GM19463 (cell line): ENCODE measurements around the gene TLCD3B.

Source experiments
- ATAC-seq: cut with Tn5 transposase; IDR thresholded peaks from one replicate; pipeline ENCODE4 v1.9.1; 2021; ENCODE audit warnings: mild to moderate bottlenecking, moderate library complexity; ENCODE audit not compliant: unreplicated experiment

The TLCD3B gene

DNA sequence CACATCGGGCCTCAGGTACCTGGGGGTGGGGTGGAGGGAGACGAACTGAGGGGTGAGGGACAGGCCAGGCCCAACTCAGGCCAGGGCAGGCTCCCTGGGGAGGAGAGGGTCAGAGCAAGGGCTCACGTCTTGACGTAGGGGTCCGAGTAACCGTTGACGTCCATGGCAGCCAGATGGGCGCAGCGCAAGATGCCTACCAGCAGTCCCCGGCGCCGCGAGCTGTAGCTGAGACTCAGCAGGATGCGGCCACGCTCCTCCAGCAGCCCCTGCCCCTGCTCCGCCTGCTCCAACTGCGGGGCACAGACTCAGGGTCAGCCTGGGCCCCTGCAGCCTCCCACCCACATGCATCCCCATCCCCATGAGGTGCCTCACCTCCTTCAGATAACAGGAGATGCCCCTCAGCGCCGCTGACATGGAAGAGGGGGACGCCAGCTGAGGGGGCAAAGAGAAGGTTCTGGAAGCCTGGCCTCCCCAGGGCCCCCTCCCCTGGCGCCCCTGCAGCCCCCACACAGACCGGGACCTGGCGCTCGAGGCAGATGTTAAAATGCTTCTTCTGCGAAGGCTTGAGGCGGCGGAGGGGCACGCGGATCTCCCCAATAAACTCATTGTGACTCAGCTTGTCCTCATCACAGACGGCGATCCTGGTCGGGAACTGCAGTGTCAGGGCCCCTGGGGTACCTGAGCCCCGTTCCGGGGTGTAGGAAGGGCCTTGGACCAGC is 24.3 kb downstream of the TLCD3B start:
- no peak for ATAC-seq

DNA sequence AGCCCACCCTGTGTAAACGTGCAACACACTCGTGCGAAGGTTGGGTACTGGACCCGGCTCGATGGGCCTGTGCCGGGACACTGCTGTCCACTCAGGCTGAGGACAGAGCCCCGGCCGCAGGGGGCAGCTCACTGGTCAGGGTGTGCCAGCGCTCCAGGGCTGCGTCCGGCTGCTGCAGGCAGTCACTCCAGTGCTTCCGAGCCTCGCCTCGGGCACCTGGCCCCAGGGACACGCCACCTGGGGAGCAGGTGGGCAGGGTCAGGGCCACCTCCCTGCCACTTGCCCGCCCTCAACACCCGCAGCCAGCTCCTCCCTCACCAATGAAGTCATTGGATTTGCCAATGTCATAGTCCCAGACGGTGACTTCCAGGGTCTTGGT is 25.0 kb downstream of the TLCD3B start:
- no peak for ATAC-seq

GRCh38 chr16:30005341-30006094 is 25.6 kb downstream of the TLCD3B start:
- no peak for ATAC-seq

DNA sequence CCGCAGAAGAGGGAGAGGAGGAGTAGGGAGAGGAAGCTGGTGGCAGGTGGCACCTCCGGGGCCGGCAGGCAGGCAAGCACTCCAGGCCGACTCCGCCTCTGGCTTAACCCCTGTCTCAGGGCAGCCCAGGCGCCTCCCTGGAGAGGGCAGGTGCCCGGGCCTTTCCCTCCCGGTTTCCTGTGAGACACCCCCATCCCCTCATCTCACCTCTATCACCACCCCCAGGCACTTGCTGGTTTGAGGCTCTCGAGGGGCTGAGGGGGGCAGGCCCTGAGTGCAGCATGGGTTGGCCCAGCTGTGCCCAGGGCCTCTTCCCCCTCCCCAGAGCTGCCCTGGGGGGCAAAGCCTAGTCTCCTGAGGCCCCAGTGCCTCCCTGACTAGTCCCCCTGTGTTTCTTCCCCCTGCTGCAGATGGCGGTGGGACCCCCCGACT is 26.2 kb downstream of the TLCD3B start:
- ATAC-seq, result no peak

DNA sequence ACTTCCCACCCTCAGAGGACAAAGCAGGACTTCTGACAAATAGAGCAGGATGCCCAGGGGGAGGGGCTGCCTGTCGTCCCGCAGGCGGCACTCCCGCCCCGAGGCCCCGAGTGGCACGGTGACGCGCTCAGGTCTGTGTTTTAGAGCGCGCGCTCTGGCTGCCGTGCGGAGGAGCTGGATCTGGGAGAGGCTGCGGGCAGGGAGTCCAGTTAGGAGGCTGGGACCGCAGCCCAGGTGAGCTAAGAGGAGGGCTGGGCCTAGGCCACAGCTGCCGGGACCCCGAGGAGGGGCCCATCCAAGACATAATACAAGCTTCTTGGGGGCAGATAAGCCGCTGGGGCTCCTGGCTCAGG is 26.7 kb downstream of the TLCD3B start:
- no peak for ATAC-seq

- ATAC-seq, result no peak
Observed at GRCh38 chr16:30003670-30004423, 27.2 kb downstream of the TLCD3B start.

DNA sequence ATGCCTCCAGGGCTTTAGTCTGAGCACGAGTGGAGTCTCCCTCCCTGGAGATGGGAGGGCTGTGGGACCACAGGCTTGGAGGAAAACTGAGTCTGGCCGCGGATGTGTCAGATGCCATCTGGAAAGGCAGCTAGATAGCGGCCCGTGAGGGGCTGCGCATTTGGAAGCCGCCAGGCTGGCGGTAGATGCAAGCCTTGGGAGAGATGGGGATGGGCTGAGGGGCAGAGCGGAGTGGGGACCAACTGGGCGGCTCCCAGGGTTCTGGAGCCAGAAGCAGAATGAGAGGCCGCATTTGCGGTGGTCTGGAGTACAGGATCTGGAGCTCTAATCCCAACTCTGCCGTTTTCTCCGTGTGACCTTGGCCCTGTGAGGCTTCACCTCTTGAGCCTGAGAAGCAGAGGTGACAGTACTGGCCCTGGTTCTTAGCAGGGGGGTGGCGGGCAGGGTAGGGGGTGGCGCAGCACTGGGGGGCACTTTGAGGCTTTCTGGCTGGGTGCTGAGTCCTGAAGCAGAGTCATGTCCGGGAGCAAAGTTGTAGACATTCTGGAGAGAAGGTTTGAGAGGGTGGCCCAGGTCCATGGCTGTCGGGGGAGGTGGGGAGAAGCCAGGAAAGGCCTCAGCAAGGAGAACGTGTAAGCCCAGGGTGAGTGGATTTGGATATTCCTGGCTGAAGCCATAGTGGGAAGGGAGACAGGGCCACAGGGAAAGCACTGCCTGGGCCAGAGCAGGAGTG is 28.3 kb downstream of the TLCD3B start:
- ATAC-seq, result no peak

DNA sequence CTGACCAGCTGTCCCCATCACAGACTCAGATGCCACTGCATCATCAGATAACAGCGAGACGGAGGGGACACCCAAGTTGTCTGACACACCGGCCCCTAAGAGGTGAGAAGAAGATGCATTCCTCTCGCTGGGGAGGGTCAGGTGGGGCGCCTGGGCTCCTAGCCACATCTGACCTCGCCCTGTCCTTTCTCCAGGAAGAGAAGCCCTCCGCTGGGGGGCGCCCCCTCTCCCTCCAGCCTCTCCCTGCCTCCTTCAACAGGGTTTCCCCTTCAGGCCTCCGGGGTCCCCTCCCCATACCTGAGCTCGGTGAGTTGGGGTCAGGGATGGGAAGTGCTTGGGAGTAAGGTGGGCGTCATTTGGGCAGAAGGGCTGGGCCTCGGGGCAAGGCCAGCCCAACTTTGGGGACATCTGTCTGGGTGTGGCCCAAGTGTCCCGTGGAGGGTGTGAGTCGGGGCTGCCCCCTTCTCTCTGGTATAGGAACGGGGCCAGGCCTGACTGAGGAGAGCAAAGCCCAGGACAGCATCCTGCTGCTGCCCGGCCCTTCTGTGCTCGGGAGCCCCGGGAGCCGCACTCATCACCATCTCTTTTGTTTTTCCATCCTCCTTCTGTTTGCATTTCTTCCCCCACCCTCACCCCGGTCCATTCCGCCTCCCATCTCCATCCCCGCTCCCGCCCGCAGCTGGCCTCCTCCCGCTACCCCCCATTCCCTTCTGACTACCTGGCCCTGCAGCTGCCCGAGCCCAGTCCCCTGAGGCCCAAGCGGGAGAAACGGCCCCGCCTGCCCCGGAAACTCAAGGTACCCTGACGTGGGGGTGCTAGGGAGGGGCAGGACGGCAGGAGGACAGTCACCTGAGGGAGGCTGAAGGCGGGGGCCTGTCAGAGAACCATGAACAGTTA is 30.1 kb downstream of the TLCD3B start:
- no peak for ATAC-seq

GRCh38 chr16:29999605-30000004 is 31.5 kb downstream of the TLCD3B start:
- ATAC-seq, result no peak

DNA sequence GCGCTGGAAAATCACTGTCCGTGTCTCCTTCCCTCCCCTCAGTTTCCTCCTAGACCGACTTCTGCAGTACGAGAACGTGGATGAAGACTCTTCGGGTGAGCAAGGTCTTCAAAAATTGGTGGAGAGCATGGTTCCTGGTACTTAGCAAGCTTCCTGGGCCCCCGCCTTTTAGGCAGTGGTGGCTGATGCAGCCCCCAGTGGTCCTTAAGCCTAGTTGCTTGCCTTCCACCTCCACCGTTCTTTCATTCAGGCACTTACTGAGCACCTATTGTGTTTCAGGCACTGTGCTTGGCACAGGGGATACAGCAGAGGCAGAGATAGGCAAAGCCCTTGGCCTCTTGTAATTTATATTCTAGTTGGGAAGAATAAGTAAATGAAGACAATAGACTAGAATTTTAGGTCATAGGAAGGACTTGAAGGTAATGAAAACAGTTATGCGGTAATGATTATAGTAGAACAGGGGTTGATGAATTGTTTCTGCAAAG is 34.3 kb downstream of the TLCD3B start:
- ATAC-seq, result no peak

DNA sequence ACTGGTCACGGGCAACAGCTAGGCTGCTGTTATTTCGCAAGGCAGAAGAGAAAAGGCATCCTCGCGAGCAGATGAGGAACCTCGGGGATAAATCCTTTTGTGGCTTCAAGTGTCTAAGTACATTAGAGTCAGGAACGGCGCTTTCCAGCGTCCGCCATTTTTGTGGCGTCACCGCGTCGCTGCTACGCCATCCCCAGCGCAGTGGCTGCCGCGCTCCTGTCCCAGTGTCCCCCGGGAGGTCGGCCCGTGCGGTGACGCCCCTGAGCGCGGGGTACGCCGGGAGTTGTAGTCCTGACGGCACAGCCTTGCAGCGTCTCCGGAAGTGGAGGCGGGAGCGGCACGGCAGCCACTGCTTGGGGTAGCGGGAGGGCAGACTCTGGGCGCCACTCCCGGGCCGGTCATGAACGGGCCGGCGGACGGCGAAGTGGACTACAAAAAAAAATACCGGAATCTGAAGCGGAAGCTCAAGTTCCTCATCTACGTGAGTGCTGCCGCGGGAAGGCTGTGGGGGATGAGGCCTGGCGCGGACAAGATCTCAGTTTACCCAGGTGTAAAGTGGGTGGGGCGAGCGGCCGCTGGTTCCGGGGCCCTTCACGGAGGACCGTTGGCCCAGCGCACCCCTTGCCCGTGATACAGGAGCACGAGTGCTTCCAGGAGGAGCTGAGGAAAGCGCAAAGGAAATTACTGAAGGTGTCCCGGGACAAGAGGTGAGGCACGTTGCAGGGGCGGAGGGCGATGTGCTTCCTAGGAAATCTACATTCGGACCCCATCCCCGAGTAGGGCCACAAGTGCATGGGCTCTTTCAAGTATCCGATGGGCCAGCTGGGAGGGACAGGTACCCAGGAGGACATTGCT is 34.9 kb downstream of the TLCD3B start, which contains the start of gene INO80E:
INO80E (plus strand) TSS at position 331 of the 855 bp plus-strand sequence; CDS start at position 401, 70 bp downstream.
- ATAC-seq, result peak; percentile 94

DNA sequence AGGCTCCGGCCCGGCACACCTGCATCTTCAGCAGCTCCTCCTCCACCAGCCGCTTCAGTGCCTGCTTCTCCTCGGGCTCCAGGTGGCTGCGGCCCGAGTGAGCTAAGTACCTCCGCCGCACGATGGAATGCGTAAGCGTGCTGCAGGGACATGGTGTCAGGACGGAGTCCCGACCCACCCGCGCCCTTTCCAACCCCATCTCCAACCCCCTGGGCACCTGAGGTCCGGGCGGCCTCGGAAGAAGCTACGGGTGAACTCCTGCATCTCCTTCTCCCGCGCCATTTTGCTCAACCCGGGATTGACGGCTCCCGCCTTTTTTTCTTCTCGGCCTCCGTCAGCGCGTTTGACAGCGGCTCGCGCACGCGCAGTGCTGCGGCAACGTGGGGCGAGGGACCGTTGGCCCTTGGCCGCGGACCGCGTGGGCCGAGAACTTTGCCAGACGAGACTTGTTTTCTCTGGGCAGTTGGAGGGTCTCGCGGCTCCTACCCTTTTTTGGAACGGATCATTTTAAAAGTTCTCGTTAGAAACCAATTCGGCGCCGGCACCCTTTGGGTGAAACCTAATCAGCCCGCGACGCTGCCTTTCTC is 35.7 kb downstream of the TLCD3B start, which contains the start of gene HIRIP3:
HIRIP3 (minus strand) TSS at position 294 of the 587 bp plus-strand sequence; CDS start at position 282, 12 bp downstream.
- peak; percentile 37 for ATAC-seq

DNA sequence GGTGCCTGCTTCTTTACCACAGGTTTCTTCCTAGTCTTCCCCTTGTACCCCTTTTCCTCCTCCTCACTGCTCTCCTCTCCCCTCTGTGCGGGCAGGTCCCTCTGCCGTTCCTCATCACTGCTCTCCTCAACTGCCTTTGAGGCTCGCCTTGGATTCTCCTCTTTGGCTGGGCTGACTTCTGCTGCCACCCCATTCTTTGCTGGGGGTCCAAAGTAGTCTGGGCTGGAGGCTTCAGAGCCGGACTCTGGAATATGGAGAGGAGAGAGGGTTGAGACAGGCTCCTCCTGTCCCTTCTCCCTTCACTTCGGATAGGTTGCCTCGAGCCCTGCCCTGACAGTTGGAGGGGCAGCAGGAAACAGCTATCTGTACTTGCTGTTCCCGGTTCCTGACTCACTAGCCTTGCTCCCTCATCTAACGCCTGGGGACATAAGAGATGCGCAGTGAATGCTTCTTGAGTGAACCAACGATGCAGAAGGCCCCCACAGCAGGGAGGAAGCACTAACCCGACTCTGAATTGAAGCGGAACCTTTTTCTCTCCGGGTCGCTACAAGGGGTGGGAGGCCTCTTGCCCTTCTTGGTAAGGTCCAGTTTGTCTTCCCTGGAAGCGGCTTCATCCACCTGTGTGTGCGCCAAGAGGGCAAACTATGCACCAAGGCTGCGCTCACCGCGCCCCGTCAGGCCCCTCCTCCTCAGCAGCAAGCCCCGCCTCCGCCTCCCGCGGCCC is 36.3 kb downstream of the TLCD3B start:
- ATAC-seq, result peak; percentile 29

- no peak for ATAC-seq
Observed at GRCh38 chr16:29993903-29994599, 37.0 kb downstream of the TLCD3B start.

DNA sequence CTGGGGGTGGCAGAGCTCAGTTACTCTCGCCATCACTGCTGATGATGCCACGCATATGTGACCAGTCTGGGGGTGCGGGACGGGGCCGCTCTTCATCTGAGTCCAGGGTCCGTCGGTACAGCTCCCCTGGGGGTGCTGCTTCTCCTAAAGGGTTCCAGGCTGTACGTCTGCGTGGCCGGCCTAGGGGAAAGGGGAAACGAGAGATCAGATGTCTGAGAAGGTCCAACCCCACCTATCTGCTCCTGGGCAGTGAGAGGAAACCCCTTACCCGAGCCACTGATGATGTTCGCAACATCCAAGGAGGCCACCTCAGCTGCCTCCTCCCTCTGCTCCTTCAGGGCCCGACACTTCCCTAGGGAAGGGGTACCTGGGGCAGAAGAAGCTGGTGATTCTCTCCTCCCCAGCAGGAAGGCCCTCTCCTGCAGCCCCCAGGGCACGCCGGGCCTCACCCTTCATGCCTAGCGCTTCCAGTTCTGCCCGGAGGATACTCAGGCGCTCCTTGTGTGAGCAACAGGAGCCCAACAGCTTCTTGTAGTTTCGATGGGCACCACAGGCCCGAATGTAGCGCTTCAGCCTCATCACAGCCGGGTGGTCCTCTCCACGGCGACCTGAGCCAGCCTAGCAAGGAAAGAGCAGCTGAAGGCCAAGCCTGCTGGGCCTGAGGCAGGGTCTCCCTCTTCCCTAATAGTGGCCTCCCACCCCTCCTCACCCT is 37.7 kb downstream of the TLCD3B start:
- no peak for ATAC-seq

GRCh38 chr16:29992344-29992967 is 38.6 kb downstream of the TLCD3B start:
- no peak for ATAC-seq
